K562 (cell line): ENCODE data around the gene CCDC127. TPM values are rescaled to one million over a fixed set of nuclear protein-coding genes. Genes with fewer than 3 reads are reported as not detected.

Source experiments
- ATAC-seq: fragments of 200-7000 bp; cut with Tn5 transposase; 3 replicates; pipeline ENCODE4 v1.9.1; 2020; ENCODE audit warnings: moderate library complexity
- BruUV-seq: library from RNA; stranded (reverse); fragments of 400-500 nt; replicated peaks from 2 replicates; lab custom pipeline; 2021; lab: Mats Ljungman, UMichigan
- CTCF ChIA-PET: fragments of 300-600 bp; formaldehyde crosslinking; extraction: SDS; loops from one replicate; lab custom pipeline; 2021; ENCODE audit warnings: low intra/inter-chr PET ratio; lab: Yijun Ruan, JAX
- POLR2A ChIA-PET: fragments of 300-600, 350-650 bp; sonication (Branson Sonifier 250); formaldehyde crosslinking; extraction: SDS; loops from one replicate; lab custom pipeline; 2021; ENCODE audit warnings: antibody characterized with exemption, inconsistent platforms; lab: Yijun Ruan, JAX
- DNase-seq, 4 experiments: peaks; one replicate each; pipeline versions ENCODE4 v3.0.0 to v3.0.0-alpha.2; 2011 to 2018; ENCODE audit warnings: low spot score in 3 of 4, mixed read lengths in 3 of 4; ENCODE audit errors: extremely low read depth in 1 of 4
- FAIRE-seq: peaks from 2 replicates; lab custom pipeline; 2011; peaks lifted over from hg19 to GRCh38; lab: Jason Lieb, UNC
- H2AFZ ChIP-seq: 2 replicates; pipeline ENCODE4 v1.6.0; 2011; ENCODE audit warnings: low read depth, low read length, control low read depth, inconsistent platforms
- H3K27ac ChIP-seq: fragments of 200-600 bp; 3 replicates; pipeline ENCODE4 v1.8.0; 2011; ENCODE audit warnings: low read depth, mild to moderate bottlenecking, control low read depth, inconsistent platforms, low read length, moderate library complexity, mixed read lengths; ENCODE audit errors: extremely low read depth
- H3K27me3 ChIP-seq, 2 experiments: fragments of 300-600 bp in 1 of 2; 2 replicates in 1 of 2; 3 replicates in 1 of 2; pipeline versions ENCODE4 v1.6.0 to v1.8.0; 2011; ENCODE audit warnings: inconsistent platforms in 2 of 2, low read length in 2 of 2, mild to moderate bottlenecking in 1 of 2, mixed read lengths in 1 of 2, moderate library complexity in 1 of 2; ENCODE audit not compliant: control insufficient read depth in 2 of 2, insufficient read depth in 2 of 2
- H3K36me3 ChIP-seq: fragments of 300-600 bp; 3 replicates; pipeline ENCODE4 v1.8.0; 2011; ENCODE audit warnings: mild to moderate bottlenecking, low read length, inconsistent platforms; ENCODE audit not compliant: control insufficient read depth, insufficient read depth
- H3K4me1 ChIP-seq, 2 experiments: fragments of 200-600 bp in 1 of 2; replicated peaks in 1 of 2; 2 replicates in 1 of 2; 3 replicates in 1 of 2; pipeline versions ENCODE4 v1.5.1 to v1.8.0; 2011; ENCODE audit warnings: inconsistent platforms in 2 of 2, low read length in 2 of 2, mild to moderate bottlenecking in 1 of 2, mixed read lengths in 1 of 2, moderate library complexity in 1 of 2; ENCODE audit not compliant: control insufficient read depth in 2 of 2, insufficient read depth in 2 of 2
- H3K4me2 ChIP-seq: 2 replicates; pipeline ENCODE4 v1.6.1; 2011; ENCODE audit warnings: low read length, control low read depth, inconsistent platforms, mixed read lengths; ENCODE audit not compliant: insufficient read depth
- H3K4me3 ChIP-seq: fragments of 200-600 bp; sonication (generic), shearing (Covaris generic); 2 replicates; pipeline ENCODE4 v1.5.1; 2016; ENCODE audit warnings: control low read depth, inconsistent platforms
- H3K79me2 ChIP-seq: fragments of 200-600 bp; 3 replicates; pipeline ENCODE4 v1.8.0; 2011; ENCODE audit warnings: low read length, inconsistent platforms; ENCODE audit not compliant: control insufficient read depth, insufficient read depth
- H3K9ac ChIP-seq, 2 experiments: 2 replicates each; pipeline versions ENCODE4 v1.6.0 to v1.6.1; 2011; ENCODE audit warnings: low read depth in 2 of 2, low read length in 2 of 2, control low read depth in 1 of 2, inconsistent platforms in 1 of 2, mild to moderate bottlenecking in 1 of 2, mixed read lengths in 1 of 2; ENCODE audit not compliant: insufficient read depth in 1 of 2
- H3K9me1 ChIP-seq: one replicate; pipeline ENCODE4 v1.6.0; 2011; ENCODE audit warnings: inconsistent platforms, mild to moderate bottlenecking, low read length, moderate library complexity; ENCODE audit not compliant: control insufficient read depth, insufficient read depth
- H3K9me3 ChIP-seq: replicated peaks from 2 replicates; pipeline ENCODE4 v1.5.1; 2011; ENCODE audit warnings: low read depth, low read length, inconsistent platforms; ENCODE audit not compliant: control insufficient read depth, insufficient read depth
- H4K20me1 ChIP-seq: replicated peaks from 2 replicates; pipeline ENCODE4 v1.6.1; 2011; ENCODE audit warnings: low read length, inconsistent platforms, mixed read lengths; ENCODE audit not compliant: control insufficient read depth, insufficient read depth
- BRF2 ChIP-seq: IDR thresholded peaks from 3 replicates; pipeline ENCODE4 v1.6.1; 2011; ENCODE audit warnings: borderline replicate concordance, mild to moderate bottlenecking; ENCODE audit not compliant: insufficient read length, insufficient read depth
- CHCHD3 ChIP-seq: fragments of 250-450 bp; sonication (Bioruptor Pico); IDR thresholded peaks from 2 replicates; pipeline ENCODE4 v2.1.2; 2022; ENCODE audit warnings: mild to moderate bottlenecking
- CTCF ChIP-seq, 3 experiments: IDR thresholded peaks in 2 of 3; conservative IDR thresholded peaks in 1 of 3; 2 replicates each; pipeline ENCODE4 v1.5.1; 2011 to 2012; ENCODE audit warnings: low read length in 3 of 3, mild to moderate bottlenecking in 3 of 3, control low read depth in 2 of 3, improper control_type of control experiment in 1 of 3, inconsistent platforms in 1 of 3, low read depth in 1 of 3, mixed read lengths in 1 of 3, moderate library complexity in 1 of 3; ENCODE audit not compliant: insufficient read depth in 2 of 3
- DIDO1 ChIP-seq: fragments of 450-650 bp; IDR thresholded peaks from 2 replicates; pipeline ENCODE4 v1.6.1; 2016; ENCODE audit warnings: low read depth, missing biosample characterization, missing genetic modification characterization
- E2F1 ChIP-seq: sonication (generic); formaldehyde crosslinking; IDR thresholded peaks from 2 replicates; pipeline ENCODE4 v1.8.1; 2023; ENCODE audit warnings: mild to moderate bottlenecking, missing genetic modification reagents, moderate library complexity
- NELFE ChIP-seq: IDR thresholded peaks from 2 replicates; pipeline ENCODE4 v1.6.1; 2011; ENCODE audit warnings: mild to moderate bottlenecking; ENCODE audit not compliant: insufficient read depth, insufficient read length
- NFXL1 ChIP-seq: fragments of 450-650 bp; formaldehyde crosslinking; IDR thresholded peaks from 2 replicates; pipeline ENCODE4 v1.4.0; 2021; ENCODE audit warnings: mild to moderate bottlenecking
- RBFOX2 ChIP-seq: fragments of 200-400 bp; formaldehyde crosslinking; IDR thresholded peaks from 2 replicates; pipeline ENCODE4 v1.6.1; 2017; ENCODE audit warnings: low read depth, mild to moderate bottlenecking, low read length, moderate library complexity
- SIRT6 ChIP-seq: IDR thresholded peaks from one replicate; pipeline ENCODE4 v1.6.1; 2012; ENCODE audit warnings: low read depth, mild to moderate bottlenecking, control low read depth, inconsistent platforms, low read length, moderate library complexity
- SIX5 ChIP-seq, 2 experiments: IDR thresholded peaks; 2 replicates each; pipeline ENCODE4 v1.6.1; 2011; ENCODE audit warnings: low read length in 2 of 2, borderline replicate concordance in 1 of 2, low read depth in 1 of 2, mild to moderate bottlenecking in 1 of 2, moderate library complexity in 1 of 2; ENCODE audit not compliant: insufficient read depth in 1 of 2
- YY1 ChIP-seq, 3 experiments: IDR thresholded peaks; 2 replicates each; pipeline ENCODE4 v1.6.1; 2011; ENCODE audit warnings: low read length in 2 of 3, mild to moderate bottlenecking in 2 of 3, moderate library complexity in 2 of 3, borderline replicate concordance in 1 of 3, control low read depth in 1 of 3, low read depth in 1 of 3; ENCODE audit not compliant: insufficient read depth in 3 of 3, insufficient replicate concordance in 2 of 3, control insufficient read depth in 1 of 3, insufficient read length in 1 of 3; ENCODE audit errors: extremely low read depth in 1 of 3
- ZNF644 ChIP-seq: fragments of 200-800 bp; sonication (Bioruptor generic); IDR thresholded peaks from 2 replicates; pipeline ENCODE4 v1.6.1; 2016; ENCODE audit warnings: low read depth, missing genetic modification characterization, missing compliant biosample characterization
- ZNF75A ChIP-seq: fragments of 450-650 bp; formaldehyde crosslinking; IDR thresholded peaks from 2 replicates; pipeline ENCODE4 v1.4.0; 2020; ENCODE audit warnings: mild to moderate bottlenecking
- ZSCAN29 ChIP-seq: fragments of 450-650 bp; IDR thresholded peaks from 2 replicates; pipeline ENCODE4 v1.6.1; 2017
- WGBS: fragments of 100-300 bp; shearing (Covaris generic); methylation state at CpG from one replicate; pipeline ENCODE4 v1.1.6; 2016; ENCODE audit warnings: low coverage, mixed read lengths; ENCODE audit not compliant: insufficient coverage; ENCODE audit errors: missing lambda C conversion rate; 5-methylcytosine and 5-hydroxymethylcytosine counted together
- in situ Hi-C: fragments of 300-500 bp; cut with MboI; formaldehyde crosslinking; loops from 4 replicates; pipeline ENCODE4 v1.15.0; 2018; ENCODE audit warnings: inconsistent platforms, mixed read lengths
- intact Hi-C: fragments of 100-400 bp; cut with micrococcal nuclease; formaldehyde crosslinking; loops from 2 replicates; pipeline ENCODE4 v1.14.2; 2022
- polyA plus RNA-seq, 8 experiments: library from polyadenylated mRNA; depleted of rRNA in 4 of 8; stranded (reverse) in 5 of 8; unstranded in 3 of 8; fragments of >200 nt; fragmentation: Nextera tagmentation in 2 of 8; fragmentation: Illumina TruSeq in 1 of 8; extraction: Ambion mirVana in 2 of 8; extraction: Trizol in 1 of 8; gene quantifications; 2 replicates each; pipeline versions ENCODE4 v1.2.1 to v1.2.3, GENCODE V29; 2011 to 2014; ENCODE audit warnings: inconsistent platforms in 1 of 8, missing spikeins in 1 of 8
- total RNA-seq, 7 experiments: library from RNA; depleted of rRNA in 6 of 7; stranded (reverse); fragments of >200 nt in 6 of 7; fragmentation: Illumina TruSeq in 2 of 7; extraction: Trizol in 2 of 7; gene quantifications; 2 replicates each; pipeline versions ENCODE4 v1.2.1 to v1.2.3, GENCODE V29; 2011 to 2021; ENCODE audit warnings: low replicate concordance in 1 of 7

Gene CCDC127
- total and polyA plus RNA-seq, 9 of the 15 experiments (the other 6 are each of a cell fraction or from before 2014, with no cell fraction given) = 2.7 to 4.5 (median 4.1) TPM

DNA sequence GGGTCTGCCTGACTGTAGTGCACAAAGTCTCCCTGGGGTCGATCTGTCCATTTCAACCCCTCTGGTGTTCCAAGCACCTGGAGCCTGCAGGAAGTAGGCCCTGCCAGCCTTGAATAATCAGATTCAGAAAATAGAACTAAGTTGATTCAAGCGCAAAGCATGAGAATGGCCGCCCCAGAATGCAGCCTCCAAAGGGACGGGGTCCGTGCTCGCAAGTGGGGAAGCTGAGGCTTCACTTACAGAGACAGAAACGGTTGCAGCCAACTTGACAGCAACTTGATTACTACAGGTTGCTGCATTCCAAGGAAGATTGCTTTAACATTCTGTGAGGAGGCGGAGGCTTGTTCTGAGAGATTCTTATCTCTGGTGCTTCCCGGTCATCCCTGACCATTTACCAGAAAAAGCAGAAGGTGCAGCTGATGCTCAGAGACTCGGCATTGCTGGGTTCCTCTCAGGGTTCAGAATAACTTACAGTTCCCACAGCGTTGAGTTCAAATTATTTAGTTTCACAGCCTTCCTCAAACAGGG is 41.6 kb downstream of the CCDC127 start:
- no peak for DNase-seq
- H3K9me1 ChIP-seq = peaks cover 4% of the 10 kb centered on the region
- H3K9ac ChIP-seq = no peak overlapping the region
- FAIRE-seq = peak; percentile 29
- H3K4me3 ChIP-seq = no peak overlapping the region
- in situ Hi-C loops (no loop called here), intact Hi-C loops (no loop called here)
- CTCF ChIA-PET = no interaction called here
- WGBS = 3% methylated on average over 11 of the region's 11 CpGs
- H3K79me2 ChIP-seq = no peaks in the 10 kb centered on the region
- H3K4me1 ChIP-seq = peaks cover 0 to 7% of the 10 kb centered on the region in 2 experiments; a peak in 1 of 5 replicates
- no peak for ATAC-seq
- no peaks in the 10 kb centered on the region for H3K9me3 ChIP-seq
- no peak overlapping the region for H3K4me2 ChIP-seq
- peaks cover 74 to 80% of the 10 kb centered on the region in 2 experiments for H3K27me3 ChIP-seq
- no peak overlapping the region for H3K27ac ChIP-seq
- TF ChIP-seq YY1 (IDR thresholded peaks at IDR 0.05; ENCODE audit: borderline replicate concordance in 1 of 3, control insufficient read depth in 1 of 3, extremely low read depth in 1 of 3, insufficient read depth in 3 of 3, insufficient read length in 1 of 3, insufficient replicate concordance in 2 of 3, low read depth in 1 of 3, low read length in 2 of 3) = no peak
- TF ChIP-seq CTCF (IDR thresholded peaks at IDR 0.05 in 2 of 3, conservative IDR thresholded peaks at IDR 0.05 in 1 of 3; ENCODE audit: insufficient read depth in 2 of 3, low read depth in 1 of 3, low read length in 3 of 3) = no peak
- no peak for TF ChIP-seq ZNF644
- no peak for TF ChIP-seq BRF2
- no peak for TF ChIP-seq SIX5 (IDR thresholded peaks at IDR 0.05; ENCODE audit: borderline replicate concordance in 1 of 2, insufficient read depth in 1 of 2, low read depth in 1 of 2, low read length in 2 of 2)
- TF ChIP-seq DIDO1 (tag) = no peak
- TF ChIP-seq NELFE = no peak
- no peak for TF ChIP-seq CHCHD3 (CRISPR knock-in tag)
- TF ChIP-seq NFXL1 (CRISPR knock-in tag) = no peak
- no peak for TF ChIP-seq ZSCAN29
- TF ChIP-seq SIRT6 = no peak
- TF ChIP-seq ZNF75A (CRISPR knock-in tag) = no peak
- TF ChIP-seq E2F1 (CRISPR knock-in tag) = no peak
- TF ChIP-seq RBFOX2 = no peak
- TF ChIP-seq, all 486 proteins: peak for 0
- Histone ChIP-seq H4K20me1 (peaks cover 16% of the 10 kb centered on the region), H2AFZ (no peak overlapping the region), H3K36me3 (no peaks in the 10 kb centered on the region)
- POLR2A ChIA-PET = interaction anchor here (0.6 kb wide), 1 partner anchor 1790 kb away, joined by 3 read pairs; no protein-coding TSS in a partner anchor
- no TSS peak for BruUV-seq
